ENCODE measurements around the gene NPAS2. TPM values are rescaled to one million over a fixed set of nuclear protein-coding genes. Genes with fewer than 3 reads are reported as not detected.

Gene NPAS2
- total RNA-seq, 1 experiment from 2014 or later: not detected

GRCh38 chr2:100802066-100802465, 17.9 kb upstream of the NPAS2 start:
- Histone ChIP-seq H3K4me2 (ENCODE audit: low read depth, low read length, poor library complexity, severe bottlenecking) (no peak overlapping the region), H3K27ac (ENCODE audit: low read length) (no peak overlapping the region), H3K4me1 (ENCODE audit: low read length) (no peaks in the 10 kb centered on the region), H4K20me1 (ENCODE audit: insufficient read depth, low read depth, low read length) (no peaks in the 10 kb centered on the region), H3K36me3 (ENCODE audit: insufficient read depth, low read length) (no peaks in the 10 kb centered on the region), H3K79me2 (ENCODE audit: low read length) (no peaks in the 10 kb centered on the region), H3K9me2 (replicated peaks; ENCODE audit: insufficient read depth, low read length) (no peaks in the 10 kb centered on the region), H3K9me3 (ENCODE audit: low read length) (no peaks in the 10 kb centered on the region), H3K9ac (ENCODE audit: low read length) (no peak overlapping the region), H2AFZ (ENCODE audit: low read length) (no peak overlapping the region), H3K27me3 (ENCODE audit: low read length) (no peaks in the 10 kb centered on the region), H3K4me3 (ENCODE audit: low read length) (no peak overlapping the region)
- no peak for DNase-seq

- Histone ChIP-seq H3K27me3 (ENCODE audit: low read length) (no peaks in the 10 kb centered on the region), H3K9ac (ENCODE audit: low read length) (no peak overlapping the region), H4K20me1 (ENCODE audit: insufficient read depth, low read depth, low read length) (no peaks in the 10 kb centered on the region), H3K4me2 (ENCODE audit: low read depth, low read length, poor library complexity, severe bottlenecking) (no peak overlapping the region), H3K4me1 (ENCODE audit: low read length) (no peaks in the 10 kb centered on the region), H3K36me3 (ENCODE audit: insufficient read depth, low read length) (no peaks in the 10 kb centered on the region), H2AFZ (ENCODE audit: low read length) (no peak overlapping the region), H3K79me2 (ENCODE audit: low read length) (no peaks in the 10 kb centered on the region), H3K27ac (ENCODE audit: low read length) (no peak overlapping the region), H3K4me3 (ENCODE audit: low read length) (no peak overlapping the region), H3K9me2 (replicated peaks; ENCODE audit: insufficient read depth, low read length) (no peaks in the 10 kb centered on the region), H3K9me3 (ENCODE audit: low read length) (no peaks in the 10 kb centered on the region)
- no peak for DNase-seq
These were observed 16.6 kb upstream of the NPAS2 start for GRCh38 chr2:100803334-100803733.

GRCh38 chr2:100806550-100806949, 13.4 kb upstream of the NPAS2 start:
- Histone ChIP-seq H2AFZ (ENCODE audit: low read length) (no peak overlapping the region), H3K9ac (ENCODE audit: low read length) (no peak overlapping the region), H3K4me3 (ENCODE audit: low read length) (no peak overlapping the region), H3K9me3 (ENCODE audit: low read length) (no peaks in the 10 kb centered on the region), H3K27me3 (ENCODE audit: low read length) (no peaks in the 10 kb centered on the region), H3K79me2 (ENCODE audit: low read length) (no peaks in the 10 kb centered on the region), H4K20me1 (ENCODE audit: insufficient read depth, low read depth, low read length) (no peaks in the 10 kb centered on the region), H3K4me1 (ENCODE audit: low read length) (no peaks in the 10 kb centered on the region), H3K4me2 (ENCODE audit: low read depth, low read length, poor library complexity, severe bottlenecking) (no peak overlapping the region), H3K9me2 (replicated peaks; ENCODE audit: insufficient read depth, low read length) (no peaks in the 10 kb centered on the region), H3K36me3 (ENCODE audit: insufficient read depth, low read length) (no peaks in the 10 kb centered on the region), H3K27ac (ENCODE audit: low read length) (no peak overlapping the region)
- no peak for DNase-seq

- no peak overlapping the region for H2AFZ ChIP-seq (ENCODE audit: low read length)
- DNase-seq: no peak
- no peak overlapping the region for H3K9ac ChIP-seq (ENCODE audit: low read length)
- H3K27me3 ChIP-seq (ENCODE audit: low read length): no peaks in the 10 kb centered on the region
- H3K79me2 ChIP-seq (ENCODE audit: low read length): no peaks in the 10 kb centered on the region
- no peaks in the 10 kb centered on the region for H3K4me1 ChIP-seq (ENCODE audit: low read length)
- no peaks in the 10 kb centered on the region for H3K9me2 ChIP-seq (replicated peaks; ENCODE audit: insufficient read depth, low read length)
- H3K4me2 ChIP-seq (ENCODE audit: low read depth, low read length, poor library complexity, severe bottlenecking): no peak overlapping the region
- H3K4me3 ChIP-seq (ENCODE audit: low read length): no peak overlapping the region
- no peaks in the 10 kb centered on the region for H3K9me3 ChIP-seq (ENCODE audit: low read length)
- H4K20me1 ChIP-seq (ENCODE audit: insufficient read depth, low read depth, low read length): no peaks in the 10 kb centered on the region
- H3K36me3 ChIP-seq (ENCODE audit: insufficient read depth, low read length): no peaks in the 10 kb centered on the region
- no peak overlapping the region for H3K27ac ChIP-seq (ENCODE audit: low read length)
These were observed 12.2 kb upstream of the NPAS2 start for GRCh38 chr2:100807707-100808106.

- no peak overlapping the region for H3K4me3 ChIP-seq (ENCODE audit: low read length)
- DNase-seq: no peak
These were observed 11.4 kb upstream of the NPAS2 start for GRCh38 chr2:100808582-100808981.

GRCh38 chr2:100809506-100809905, 10.4 kb upstream of the NPAS2 start:
- H3K27me3 ChIP-seq (ENCODE audit: low read length): no peaks in the 10 kb centered on the region
- H3K9ac ChIP-seq (ENCODE audit: low read length): no peak overlapping the region
- H3K4me1 ChIP-seq (ENCODE audit: low read length): no peaks in the 10 kb centered on the region
- no peak overlapping the region for H3K27ac ChIP-seq (ENCODE audit: low read length)
- H4K20me1 ChIP-seq (ENCODE audit: insufficient read depth, low read depth, low read length): no peaks in the 10 kb centered on the region
- H3K36me3 ChIP-seq (ENCODE audit: insufficient read depth, low read length): no peaks in the 10 kb centered on the region
- no peak overlapping the region for H3K4me3 ChIP-seq (ENCODE audit: low read length)
- H2AFZ ChIP-seq (ENCODE audit: low read length): no peak overlapping the region
- no peaks in the 10 kb centered on the region for H3K79me2 ChIP-seq (ENCODE audit: low read length)
- no peak overlapping the region for H3K4me2 ChIP-seq (ENCODE audit: low read depth, low read length, poor library complexity, severe bottlenecking)
- H3K9me2 ChIP-seq (replicated peaks; ENCODE audit: insufficient read depth, low read length): no peaks in the 10 kb centered on the region
- DNase-seq: no peak
- H3K9me3 ChIP-seq (ENCODE audit: low read length): no peaks in the 10 kb centered on the region

More at GRCh38 chr2:100808582-100808981, 11.4 kb upstream of the NPAS2 start:
- H3K27ac ChIP-seq (ENCODE audit: low read length): no peak overlapping the region
- H3K9me2 ChIP-seq (replicated peaks; ENCODE audit: insufficient read depth, low read length): no peaks in the 10 kb centered on the region
- H3K9me3 ChIP-seq (ENCODE audit: low read length): no peaks in the 10 kb centered on the region
- H4K20me1 ChIP-seq (ENCODE audit: insufficient read depth, low read depth, low read length): no peaks in the 10 kb centered on the region
- H3K4me1 ChIP-seq (ENCODE audit: low read length): no peaks in the 10 kb centered on the region
- no peaks in the 10 kb centered on the region for H3K27me3 ChIP-seq (ENCODE audit: low read length)
- H3K79me2 ChIP-seq (ENCODE audit: low read length): no peaks in the 10 kb centered on the region
- H2AFZ ChIP-seq (ENCODE audit: low read length): no peak overlapping the region
- H3K4me2 ChIP-seq (ENCODE audit: low read depth, low read length, poor library complexity, severe bottlenecking): no peak overlapping the region
- no peak overlapping the region for H3K9ac ChIP-seq (ENCODE audit: low read length)
- no peaks in the 10 kb centered on the region for H3K36me3 ChIP-seq (ENCODE audit: insufficient read depth, low read length)

GRCh38 chr2:100810603-100811145, 9.3 kb upstream of the NPAS2 start:
- H3K79me2 ChIP-seq (ENCODE audit: low read length): no peaks in the 10 kb centered on the region
- H3K9ac ChIP-seq (ENCODE audit: low read length): no peak overlapping the region
- H4K20me1 ChIP-seq (ENCODE audit: insufficient read depth, low read depth, low read length): no peaks in the 10 kb centered on the region
- no peaks in the 10 kb centered on the region for H3K27me3 ChIP-seq (ENCODE audit: low read length)
- no peak for DNase-seq
- no peaks in the 10 kb centered on the region for H3K9me3 ChIP-seq (ENCODE audit: low read length)
- H3K4me1 ChIP-seq (ENCODE audit: low read length): no peaks in the 10 kb centered on the region
- no peak overlapping the region for H3K27ac ChIP-seq (ENCODE audit: low read length)
- H3K4me3 ChIP-seq (ENCODE audit: low read length): no peak overlapping the region
- no peak overlapping the region for H3K4me2 ChIP-seq (ENCODE audit: low read depth, low read length, poor library complexity, severe bottlenecking)
- H3K36me3 ChIP-seq (ENCODE audit: insufficient read depth, low read length): no peaks in the 10 kb centered on the region
- no peaks in the 10 kb centered on the region for H3K9me2 ChIP-seq (replicated peaks; ENCODE audit: insufficient read depth, low read length)
- H2AFZ ChIP-seq (ENCODE audit: low read length): no peak overlapping the region

GRCh38 chr2:100812116-100812515, 7.8 kb upstream of the NPAS2 start:
- Histone ChIP-seq H3K79me2 (ENCODE audit: low read length) (no peaks in the 10 kb centered on the region), H3K27me3 (ENCODE audit: low read length) (no peaks in the 10 kb centered on the region), H3K9me2 (replicated peaks; ENCODE audit: insufficient read depth, low read length) (no peaks in the 10 kb centered on the region), H3K27ac (ENCODE audit: low read length) (no peak overlapping the region), H3K9me3 (ENCODE audit: low read length) (no peaks in the 10 kb centered on the region), H3K36me3 (ENCODE audit: insufficient read depth, low read length) (no peaks in the 10 kb centered on the region), H3K4me1 (ENCODE audit: low read length) (no peaks in the 10 kb centered on the region), H4K20me1 (ENCODE audit: insufficient read depth, low read depth, low read length) (no peaks in the 10 kb centered on the region), H3K4me2 (ENCODE audit: low read depth, low read length, poor library complexity, severe bottlenecking) (no peak overlapping the region), H3K4me3 (ENCODE audit: low read length) (no peak overlapping the region), H3K9ac (ENCODE audit: low read length) (no peak overlapping the region), H2AFZ (ENCODE audit: low read length) (no peak overlapping the region)
- no peak for DNase-seq

- Histone ChIP-seq H3K4me2 (ENCODE audit: low read depth, low read length, poor library complexity, severe bottlenecking) (no peak overlapping the region), H4K20me1 (ENCODE audit: insufficient read depth, low read depth, low read length) (no peaks in the 10 kb centered on the region), H3K79me2 (ENCODE audit: low read length) (no peaks in the 10 kb centered on the region), H3K27me3 (ENCODE audit: low read length) (no peaks in the 10 kb centered on the region), H3K27ac (ENCODE audit: low read length) (no peak overlapping the region), H2AFZ (ENCODE audit: low read length) (no peak overlapping the region), H3K36me3 (ENCODE audit: insufficient read depth, low read length) (no peaks in the 10 kb centered on the region), H3K9ac (ENCODE audit: low read length) (no peak overlapping the region), H3K9me2 (replicated peaks; ENCODE audit: insufficient read depth, low read length) (no peaks in the 10 kb centered on the region), H3K9me3 (ENCODE audit: low read length) (no peaks in the 10 kb centered on the region), H3K4me3 (ENCODE audit: low read length) (no peak overlapping the region), H3K4me1 (ENCODE audit: low read length) (no peaks in the 10 kb centered on the region)
- DNase-seq: no peak
These were observed 7.4 kb upstream of the NPAS2 start for GRCh38 chr2:100812573-100812972.
